Activated CD4-positive, CD25-positive, alpha-beta regulatory T cell treated with anti-CD3 and anti-CD28 coated beads, Interleukin-2, amount 50 U/mL, for 72 hours (primary cell): ENCODE results near the gene AP2M1.

Experiments used
- DNase-seq: peaks from one replicate; pipeline ENCODE4 v3.0.0; 2021

AP2M1 gene

GRCh38 chr3:184230081-184230602 lies 55.5 kb downstream of the AP2M1 start:
- no peak for DNase-seq

GRCh38 chr3:184230603-184231528 lies 56.2 kb downstream of the AP2M1 start:
- no peak for DNase-seq

GRCh38 chr3:184231671-184232070 lies 57.0 kb downstream of the AP2M1 start:
- no peak for DNase-seq

GRCh38 chr3:184233127-184233843 lies 58.6 kb downstream of the AP2M1 start:
- no peak for DNase-seq
